NCI-H82 treated with DMSO at 0.1 percent for 48 hours (cell line): ENCODE measurements around the gene VSTM1.
A peak's percentile ranks its signal among the peaks of the same experiment; 100 is the strongest.
"Not testable (repeated sequence)": the region's sequence is repeated elsewhere in the genome, so short reads cannot be mapped to it uniquely, and the experiment has no call there.

Source experiments
- DNase-seq: peaks from one replicate; lab custom pipeline; 2025; ENCODE audit not compliant: unreplicated experiment; lab: John Stamatoyannopoulos, UW

VSTM1 gene

DNA sequence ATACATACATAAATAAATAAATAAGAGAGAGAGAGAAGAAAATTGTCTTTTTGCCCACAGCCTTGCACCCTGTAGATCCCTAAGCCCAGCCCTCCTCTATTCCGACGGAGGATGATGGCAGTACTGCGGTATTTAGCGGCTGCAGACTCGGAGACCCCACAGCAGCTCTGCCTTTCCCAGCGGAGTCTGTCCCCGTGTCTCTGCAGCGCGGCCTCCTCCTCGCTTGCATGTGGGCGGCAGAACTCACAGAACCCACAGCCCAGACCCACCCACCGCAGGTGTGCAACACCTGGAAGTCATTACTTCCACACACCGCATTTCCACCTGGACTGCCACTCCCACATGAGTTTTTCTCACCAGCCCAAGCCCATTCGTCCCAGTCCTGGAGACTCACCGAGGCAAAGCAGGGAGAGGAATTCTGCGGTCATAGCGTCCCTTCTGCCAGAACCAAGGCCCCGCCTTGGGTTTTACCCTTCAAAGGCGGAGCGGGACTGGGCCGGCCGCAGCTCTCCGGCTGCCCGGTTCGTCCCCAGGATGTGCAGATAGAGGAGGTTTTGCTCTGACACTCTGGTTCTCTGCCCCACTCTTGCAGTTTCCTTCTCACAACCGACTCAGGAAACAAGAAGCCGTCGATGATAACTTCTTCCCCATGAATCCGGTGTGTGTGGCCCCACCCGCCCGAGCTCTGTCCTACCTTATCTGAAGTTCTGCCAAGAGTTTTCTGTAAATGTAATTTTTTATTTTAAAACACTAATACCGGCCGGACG is at the start of gene VSTM1:
VSTM1 (minus strand) TSS at position 548 of the 767 bp plus-strand sequence; CDS start at position 428, 120 bp downstream.
- no peak for DNase-seq

- DNase-seq: no peak
Observed at GRCh38 chr19:54109651-54110050, 46.0 kb upstream of the VSTM1 start.

DNA sequence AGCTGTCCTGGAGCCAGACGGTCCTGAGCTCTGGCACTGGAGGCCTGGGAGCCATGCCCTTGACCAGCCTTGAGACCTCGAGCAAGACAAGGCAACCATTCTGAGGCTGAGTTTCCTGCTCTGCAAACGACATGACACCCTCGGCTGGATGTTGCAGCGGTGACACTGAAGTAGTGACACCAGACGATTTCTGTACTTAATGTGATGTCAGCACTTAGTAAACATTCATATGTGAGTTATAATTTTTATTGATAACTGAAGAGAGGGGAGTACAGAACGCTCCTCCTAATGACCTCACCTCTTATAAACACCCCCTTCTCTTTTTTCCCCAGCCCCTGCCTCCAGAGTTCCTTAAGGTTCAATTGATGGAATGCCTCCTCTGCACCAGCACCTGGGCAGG is 44.8 kb upstream of the VSTM1 start:
- DNase-seq: no peak

- DNase-seq: no peak
Observed at GRCh38 chr19:54107876-54108490, 44.3 kb upstream of the VSTM1 start.

GRCh38 chr19:54106716-54107115 is 43.0 kb upstream of the VSTM1 start:
- no peak for DNase-seq

- DNase-seq: no peak
Observed at GRCh38 chr19:54105796-54106195, 42.1 kb upstream of the VSTM1 start.

DNA sequence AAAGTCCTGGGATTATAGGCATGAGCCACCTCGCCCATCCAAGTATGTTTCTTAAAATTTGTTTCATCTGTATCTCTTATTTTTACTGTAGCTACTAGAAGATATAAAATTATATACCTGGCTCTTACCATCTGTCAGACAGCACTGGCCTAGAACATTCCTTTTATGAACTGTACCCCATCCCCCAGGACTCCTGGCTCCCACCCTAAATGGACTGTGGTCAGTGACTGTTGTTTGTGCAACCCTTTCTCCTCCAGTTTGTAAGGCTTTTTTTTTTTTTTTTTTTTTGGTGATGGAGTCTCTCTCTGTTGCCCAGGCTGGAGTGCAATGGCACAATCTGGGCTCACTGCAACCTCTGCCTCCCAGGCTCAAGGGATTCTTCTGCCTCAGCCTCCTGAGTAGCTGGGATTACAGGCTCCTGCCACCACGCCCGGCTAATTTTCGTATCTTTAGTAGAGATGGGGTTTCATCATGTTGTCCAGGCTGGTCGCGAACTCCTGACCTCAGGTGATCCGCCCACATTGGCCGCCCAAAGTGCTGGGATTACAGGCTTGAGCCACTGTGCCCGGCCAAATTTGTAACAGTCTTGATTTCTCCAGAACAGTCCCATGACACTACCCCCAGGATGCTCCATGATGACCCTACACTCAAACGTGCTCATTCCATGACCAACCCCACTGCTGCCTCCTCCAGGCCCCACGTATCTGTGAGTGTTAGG is 41.5 kb upstream of the VSTM1 start:
- DNase-seq: no peak

- DNase-seq: peak; percentile 94
Observed at GRCh38 chr19:54102421-54103169, 38.9 kb upstream of the VSTM1 start, which contains the start of gene NDUFA3. TSS of gene NDUFA3 (plus strand) at chr19:54102855. CDS start at chr19:54102879, 24 bp downstream.

GRCh38 chr19:54100561-54100960 is 36.9 kb upstream of the VSTM1 start, which contains the start of gene OSCAR:
TSS of gene OSCAR (minus strand) at chr19:54100803. CDS start at chr19:54100792, 11 bp downstream.
- no peak for DNase-seq

DNA sequence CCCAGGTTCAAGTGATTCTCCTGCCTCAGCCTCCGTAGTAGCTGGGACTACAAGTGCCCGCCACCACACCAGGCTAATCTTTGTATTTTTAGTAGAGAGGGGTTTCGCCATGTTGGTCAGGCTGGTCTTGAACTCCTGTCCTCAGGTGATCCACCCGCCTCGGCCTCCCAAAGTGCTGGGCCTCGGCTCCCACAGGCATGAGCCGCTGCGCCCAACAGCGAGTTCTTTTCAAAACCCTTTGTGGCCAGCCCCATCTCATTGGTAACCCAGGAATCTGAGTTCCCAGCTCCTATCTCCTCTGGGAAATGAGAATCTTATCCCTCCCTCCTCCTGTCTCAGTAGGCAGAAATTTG is 36.2 kb upstream of the VSTM1 start:
- DNase-seq: not testable (repeated sequence)

- no peak for DNase-seq
Observed at GRCh38 chr19:54099190-54099902, 35.6 kb upstream of the VSTM1 start.

GRCh38 chr19:54096617-54097106 is 33.0 kb upstream of the VSTM1 start:
- no peak for DNase-seq

DNA sequence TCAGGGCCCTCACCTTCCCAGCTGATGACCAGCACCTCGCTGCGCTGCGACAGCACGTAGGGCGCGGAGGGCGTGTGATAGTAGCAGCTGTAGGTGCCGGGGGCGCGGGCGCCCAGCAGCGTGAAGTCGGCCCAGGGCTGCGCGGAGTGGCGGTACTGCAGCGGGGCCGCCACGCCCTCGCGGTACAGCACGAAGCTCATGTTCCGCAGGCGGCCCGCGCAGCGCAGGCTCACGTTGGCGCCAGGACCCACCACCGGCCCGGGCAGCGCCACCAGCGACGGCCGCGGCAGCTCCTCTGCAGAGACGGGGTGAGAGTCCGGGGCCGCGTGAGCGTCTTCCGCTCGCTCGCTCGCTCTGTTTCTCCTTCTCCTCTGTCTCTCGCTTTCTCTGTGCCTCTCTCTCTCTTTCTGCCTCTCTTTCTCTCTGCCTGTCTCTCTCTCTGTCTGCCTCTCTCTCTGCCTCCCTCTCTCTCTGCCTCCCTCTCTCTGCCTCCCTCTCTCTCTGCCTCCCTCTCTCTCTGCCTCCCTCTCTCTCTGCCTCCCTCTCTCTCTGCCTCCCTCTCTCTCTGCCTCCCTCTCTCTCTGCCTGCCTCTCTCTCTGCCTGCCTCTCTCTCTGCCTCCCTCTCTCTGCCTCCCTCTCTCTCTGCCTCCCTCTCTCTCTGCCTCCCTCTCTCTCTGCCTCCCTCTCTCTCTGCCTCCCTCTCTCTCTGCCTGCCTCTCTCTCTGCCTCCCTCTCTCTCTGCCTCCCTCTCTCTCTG is 32.3 kb upstream of the VSTM1 start:
- DNase-seq: not testable (repeated sequence)

GRCh38 chr19:54095136-54095858 is 31.6 kb upstream of the VSTM1 start:
- DNase-seq: no peak

GRCh38 chr19:54094426-54095000 is 30.8 kb upstream of the VSTM1 start:
- DNase-seq: no peak

- DNase-seq: no peak
Observed at GRCh38 chr19:54084410-54084809, 20.7 kb upstream of the VSTM1 start.

- no peak for DNase-seq
Observed at GRCh38 chr19:54081032-54081431, 17.3 kb upstream of the VSTM1 start, which contains the start of gene TARM1. TSS of gene TARM1 (minus strand) at chr19:54081365. CDS start at chr19:54081340, 25 bp downstream.

GRCh38 chr19:54077334-54077733 is 13.6 kb upstream of the VSTM1 start:
- no peak for DNase-seq
